ENCODE measurements around the gene CARNS1. TPM values are rescaled to one million over a fixed set of nuclear protein-coding genes. Genes with fewer than 3 reads are reported as not detected.

The CARNS1 gene, protein sequence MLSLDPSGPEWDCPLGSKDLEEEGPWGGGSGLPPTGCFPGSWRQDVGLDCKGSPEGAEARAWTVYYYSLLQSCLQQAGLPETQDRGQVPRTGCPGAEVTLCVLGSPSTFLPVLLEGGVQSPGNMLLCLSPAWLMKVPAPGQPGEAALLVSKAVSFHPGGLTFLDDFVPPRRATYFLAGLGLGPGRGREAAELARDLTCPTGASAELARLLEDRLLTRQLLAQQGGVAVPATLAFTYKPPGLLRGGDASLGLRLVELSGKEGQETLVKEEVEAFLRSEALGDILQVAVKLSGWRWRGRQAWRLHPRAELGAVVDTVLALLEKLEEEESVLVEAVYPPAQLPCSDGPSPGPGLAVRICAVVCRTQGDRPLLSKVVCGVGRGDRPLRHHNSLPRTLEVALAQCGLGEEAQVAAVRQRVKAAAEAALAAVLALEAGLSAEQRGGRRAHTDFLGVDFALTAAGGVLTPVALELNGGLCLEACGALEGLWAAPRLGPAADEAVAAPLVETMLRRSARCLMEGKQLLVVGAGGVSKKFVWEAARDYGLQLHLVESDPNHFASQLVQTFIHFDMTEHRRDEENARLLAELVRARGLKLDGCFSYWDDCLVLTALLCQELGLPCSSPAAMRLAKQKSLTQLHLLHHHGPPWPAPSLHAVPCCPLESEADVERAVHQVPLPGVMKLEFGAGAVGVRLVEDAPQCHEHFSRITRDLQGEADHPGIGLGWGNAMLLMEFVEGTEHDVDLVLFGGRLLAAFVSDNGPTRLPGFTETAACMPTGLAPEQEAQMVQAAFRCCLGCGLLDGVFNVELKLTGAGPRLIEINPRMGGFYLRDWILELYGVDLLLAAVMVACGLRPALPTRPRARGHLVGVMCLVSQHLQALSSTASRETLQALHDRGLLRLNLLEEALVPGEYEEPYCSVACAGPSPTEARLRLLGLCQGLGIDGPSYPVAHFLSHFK
- total RNA-seq = 78.4 TPM

DNA sequence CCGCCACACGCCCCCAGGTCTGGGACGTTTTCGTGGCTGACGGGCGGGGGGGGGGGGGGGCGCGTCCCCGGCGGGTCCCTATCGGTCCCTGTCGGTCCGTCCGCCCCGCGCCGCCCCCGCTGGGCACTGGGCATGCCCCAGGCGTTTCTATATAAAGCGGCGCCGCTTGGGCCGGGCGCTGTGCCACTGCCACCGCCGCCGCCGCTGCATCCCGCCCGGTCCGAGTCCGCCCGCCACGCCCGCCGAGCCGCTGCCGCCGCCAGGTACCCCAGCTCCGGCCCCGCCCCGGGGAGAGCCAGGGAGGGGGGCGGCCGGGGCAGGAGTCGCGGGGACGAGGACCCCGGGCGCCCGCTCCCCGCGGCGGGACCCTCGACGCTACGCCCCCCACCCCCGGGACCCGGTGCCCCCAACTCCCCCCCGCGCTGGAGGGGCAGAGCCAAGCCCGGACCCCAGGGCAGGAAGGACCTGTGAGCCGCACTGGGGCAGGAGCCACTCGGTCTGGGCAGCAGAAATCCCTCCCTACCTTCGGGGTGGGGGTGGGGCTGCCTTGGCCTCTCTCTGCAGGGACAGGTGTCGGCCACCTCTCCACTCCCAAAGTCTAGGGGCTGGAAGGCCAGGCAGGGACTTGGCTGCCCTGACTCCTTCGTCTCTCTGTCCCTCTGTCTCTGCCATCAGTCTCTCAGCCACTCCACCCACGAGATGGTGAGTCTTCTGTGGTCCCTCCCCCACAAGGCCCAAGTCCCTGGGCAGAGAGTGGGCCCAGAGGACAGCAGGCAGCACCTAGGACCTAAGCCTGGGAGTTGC is at the start of gene CARNS1:
TSS of gene CARNS1 (plus strand) at position 178 of the 804 bp plus-strand sequence. CDS start at position 700, 522 bp downstream.
- DNase-seq (ENCODE audit: low spot score) = no peak

DNA sequence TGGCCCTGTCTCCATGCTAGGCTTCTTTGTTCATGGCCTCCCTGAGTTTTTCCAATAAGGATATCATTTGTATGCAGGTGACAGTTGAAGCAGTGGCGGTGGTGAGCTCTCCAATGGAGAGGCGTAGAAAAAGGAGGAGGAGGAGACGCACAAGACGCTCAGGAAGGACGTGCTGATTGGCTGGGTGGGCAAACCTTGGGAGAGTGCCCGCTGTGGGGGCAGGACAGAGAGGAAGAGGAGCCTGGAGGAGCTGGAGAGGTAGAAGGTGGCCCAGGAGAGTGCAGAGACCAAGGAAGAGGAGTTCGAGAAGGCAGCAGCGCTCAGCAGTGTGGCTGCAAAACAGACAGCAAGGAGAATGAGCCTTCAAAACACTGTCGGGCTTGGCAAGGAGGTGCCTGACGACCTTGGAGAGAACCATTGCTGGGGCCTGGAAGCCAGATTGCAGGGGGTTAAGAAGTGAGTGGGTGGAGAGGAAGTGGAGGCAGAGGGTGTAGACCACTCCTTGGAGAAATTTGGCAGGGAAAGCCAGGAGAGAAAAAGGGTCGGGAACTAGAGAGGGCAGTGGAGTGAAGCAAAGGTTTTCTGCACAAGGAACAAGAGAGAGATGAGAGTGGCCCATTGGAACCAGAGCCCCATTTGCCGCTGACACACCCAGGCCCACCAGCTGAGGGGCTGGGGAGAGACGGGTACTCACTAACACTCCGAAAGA is 49.6 kb upstream of the CARNS1 start:
- no peak for DNase-seq (ENCODE audit: low spot score)

DNA sequence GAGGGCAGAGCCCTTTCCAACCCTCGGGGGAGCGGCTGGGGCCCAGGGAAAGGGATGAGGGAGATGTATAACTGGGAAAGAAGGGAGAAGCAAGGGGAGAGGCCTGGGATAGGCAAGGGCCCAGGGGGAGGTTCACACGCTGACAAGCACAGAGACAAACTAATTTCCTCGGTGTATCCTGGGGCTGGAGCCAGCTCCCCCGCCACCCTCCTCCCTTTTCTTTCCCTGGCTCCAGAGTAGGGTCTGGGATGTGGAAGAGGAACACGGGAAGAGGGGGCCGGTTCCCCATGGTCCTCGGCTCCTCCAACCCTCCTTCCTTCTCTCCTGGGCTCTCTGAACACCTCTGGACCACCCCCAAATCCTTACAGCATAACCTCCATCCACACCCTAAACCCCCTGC is 48.9 kb upstream of the CARNS1 start:
- no peak for DNase-seq (ENCODE audit: low spot score)

DNA sequence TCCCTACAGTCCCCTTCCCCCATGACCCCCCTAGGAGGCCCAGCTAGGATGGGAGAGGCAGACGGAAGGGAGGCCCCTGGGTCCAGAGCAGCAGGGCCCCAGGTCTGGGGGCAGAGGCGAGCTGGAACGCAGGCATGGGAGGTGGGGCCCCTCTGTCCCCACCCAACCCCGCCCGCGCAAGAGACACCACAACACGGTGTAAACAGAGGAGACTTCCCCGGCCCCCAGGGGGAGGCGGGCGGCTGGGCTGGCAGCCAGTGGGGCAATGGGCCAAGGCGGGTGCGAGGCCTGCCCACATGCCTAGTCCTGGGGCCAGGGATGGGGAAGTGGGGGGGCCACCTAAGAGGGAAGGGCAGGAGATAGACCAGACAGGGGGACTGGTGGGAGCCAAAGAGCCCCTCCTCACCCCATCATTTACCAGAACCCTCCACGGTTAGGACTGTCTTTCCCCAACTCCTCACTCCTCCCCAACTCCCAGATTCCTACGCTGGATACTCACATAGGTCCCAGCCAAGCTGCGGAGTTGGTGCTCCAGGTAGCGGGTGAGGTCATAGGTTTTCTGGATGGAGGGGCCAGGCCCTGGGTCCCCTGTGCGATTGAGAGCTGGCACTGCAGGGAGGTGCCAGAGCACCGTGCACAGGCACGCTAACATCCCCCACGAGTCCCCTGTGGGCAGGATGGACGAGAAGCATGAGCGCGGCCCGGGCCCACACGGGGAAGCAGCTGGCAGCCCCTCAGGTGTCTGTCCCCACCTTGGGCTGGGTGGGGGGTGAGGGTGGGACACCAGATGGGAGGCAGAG is 48.3 kb upstream of the CARNS1 start:
- no peak for DNase-seq (ENCODE audit: low spot score)

DNA sequence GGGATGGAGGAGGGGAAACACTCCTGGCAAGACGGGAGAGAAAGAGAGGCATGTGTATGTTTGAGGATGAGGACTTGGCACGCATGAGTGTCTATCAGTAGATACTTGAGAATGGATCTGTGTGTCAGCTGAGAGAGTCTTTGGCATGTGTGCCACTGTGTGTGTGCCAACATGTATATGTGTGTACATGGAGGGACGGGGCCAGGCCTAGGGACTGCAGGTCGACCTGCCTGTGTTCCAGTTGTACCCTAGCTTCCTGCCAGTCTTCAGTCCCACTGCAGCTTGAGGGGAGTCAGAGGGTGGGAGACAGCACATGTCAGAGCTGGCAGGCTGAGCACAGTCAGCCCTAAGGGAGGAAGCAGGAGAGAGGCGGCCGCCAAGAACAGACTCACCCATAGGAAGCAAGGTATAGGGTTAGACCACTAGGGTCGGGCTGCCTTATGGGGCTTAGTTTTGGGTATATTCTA is 47.7 kb upstream of the CARNS1 start:
- DNase-seq (ENCODE audit: low spot score) = no peak

DNA sequence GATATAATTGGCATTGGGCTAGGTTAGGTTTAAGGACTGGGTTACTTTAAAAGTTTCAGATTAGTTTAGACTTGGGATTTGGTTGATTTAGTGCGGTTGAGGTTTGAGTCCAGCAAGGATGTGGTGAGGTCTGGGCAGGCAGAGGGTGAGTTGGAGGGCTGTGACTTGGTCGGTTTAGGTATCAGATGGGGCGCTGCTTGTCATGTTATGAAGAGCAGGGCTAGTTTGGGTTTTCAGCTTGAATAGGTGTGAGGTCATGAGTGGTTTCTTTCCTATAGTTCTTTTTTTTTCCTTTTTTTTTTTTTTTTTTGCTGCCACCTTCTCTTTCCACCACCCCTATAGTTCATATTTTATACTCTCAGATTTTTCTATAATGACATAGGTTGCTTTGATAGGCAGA is 46.9 kb upstream of the CARNS1 start:
- DNase-seq (ENCODE audit: low spot score) = no peak

DNA sequence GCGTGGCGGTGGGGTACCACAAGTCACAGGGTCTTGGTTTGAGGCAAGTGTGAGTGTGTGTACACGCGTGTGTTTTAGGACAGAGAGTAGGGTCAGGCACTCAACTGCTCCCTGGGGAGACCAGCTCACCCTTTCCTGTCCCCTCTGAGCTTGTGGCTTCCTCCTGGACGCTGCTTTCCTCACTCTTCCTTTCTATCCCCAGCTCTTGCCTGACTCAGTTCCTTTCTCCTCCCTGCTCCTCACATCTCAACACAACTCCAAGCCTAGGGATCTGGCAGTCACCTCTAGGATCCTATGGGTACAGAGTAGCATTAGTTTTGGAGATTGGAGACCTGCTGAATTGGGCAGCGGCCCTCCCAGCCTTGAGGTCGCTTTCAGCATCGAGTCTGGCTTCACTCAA is 46.2 kb upstream of the CARNS1 start:
- no peak for DNase-seq (ENCODE audit: low spot score)

DNA sequence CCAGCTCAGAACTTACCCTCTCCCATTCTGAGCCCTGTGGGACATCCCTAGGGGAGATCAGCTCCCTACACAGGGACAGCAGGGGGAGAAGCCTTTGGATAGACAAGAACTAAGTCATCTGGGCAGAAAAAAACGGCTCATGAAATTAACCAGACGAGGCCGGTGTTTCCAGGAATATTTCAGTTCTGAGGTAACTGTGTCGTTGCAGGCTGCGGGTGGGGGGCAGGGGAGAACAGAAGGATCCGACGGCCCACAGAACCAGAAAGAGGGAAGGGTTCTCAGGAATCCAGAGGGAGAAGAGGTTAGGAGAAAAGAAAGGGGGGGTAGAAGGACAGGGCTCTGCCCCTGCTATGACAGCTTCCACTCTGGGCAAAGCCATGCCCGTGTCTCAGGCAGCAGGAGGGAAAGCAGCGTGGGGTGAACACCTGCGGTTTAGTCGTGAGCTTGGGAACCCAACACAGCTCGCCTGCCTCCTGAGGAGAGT is 45.6 kb upstream of the CARNS1 start:
- DNase-seq (ENCODE audit: low spot score) = no peak

DNA sequence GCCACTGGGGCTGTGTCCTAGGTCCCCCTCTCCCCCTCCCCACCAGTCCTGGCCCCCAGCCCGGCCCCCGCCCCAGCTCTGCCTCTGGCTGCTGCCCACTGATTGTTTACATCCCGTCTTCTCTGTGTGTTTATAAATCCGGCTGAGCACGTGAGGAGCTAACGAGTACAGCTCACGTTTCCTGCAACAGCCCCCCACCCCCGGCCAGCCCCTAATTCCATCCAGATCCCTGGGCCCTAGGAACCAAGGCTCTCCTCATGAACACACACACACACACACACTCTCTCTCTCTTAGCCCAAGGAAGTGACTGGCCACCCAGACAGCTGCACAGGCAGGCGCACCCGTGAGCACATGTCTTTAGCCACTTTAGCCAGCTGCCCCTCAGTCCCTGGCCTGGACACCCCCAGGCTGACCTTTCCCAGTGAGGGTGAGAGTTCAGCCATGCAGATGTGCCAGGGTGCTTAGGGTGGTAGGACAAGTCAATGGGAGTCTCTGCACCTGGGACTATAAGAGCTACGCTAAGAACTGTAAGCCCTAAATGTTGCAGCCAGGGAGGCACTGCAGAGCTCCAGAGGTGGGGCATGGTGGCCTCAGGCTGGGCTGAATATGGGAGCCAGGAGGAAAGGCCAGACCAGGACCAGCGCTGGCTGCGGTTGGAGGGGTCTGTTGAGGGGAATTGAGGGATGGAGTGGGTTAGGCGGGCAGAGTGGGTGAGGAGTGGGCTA is 45.0 kb upstream of the CARNS1 start:
- no peak for DNase-seq (ENCODE audit: low spot score)

DNA sequence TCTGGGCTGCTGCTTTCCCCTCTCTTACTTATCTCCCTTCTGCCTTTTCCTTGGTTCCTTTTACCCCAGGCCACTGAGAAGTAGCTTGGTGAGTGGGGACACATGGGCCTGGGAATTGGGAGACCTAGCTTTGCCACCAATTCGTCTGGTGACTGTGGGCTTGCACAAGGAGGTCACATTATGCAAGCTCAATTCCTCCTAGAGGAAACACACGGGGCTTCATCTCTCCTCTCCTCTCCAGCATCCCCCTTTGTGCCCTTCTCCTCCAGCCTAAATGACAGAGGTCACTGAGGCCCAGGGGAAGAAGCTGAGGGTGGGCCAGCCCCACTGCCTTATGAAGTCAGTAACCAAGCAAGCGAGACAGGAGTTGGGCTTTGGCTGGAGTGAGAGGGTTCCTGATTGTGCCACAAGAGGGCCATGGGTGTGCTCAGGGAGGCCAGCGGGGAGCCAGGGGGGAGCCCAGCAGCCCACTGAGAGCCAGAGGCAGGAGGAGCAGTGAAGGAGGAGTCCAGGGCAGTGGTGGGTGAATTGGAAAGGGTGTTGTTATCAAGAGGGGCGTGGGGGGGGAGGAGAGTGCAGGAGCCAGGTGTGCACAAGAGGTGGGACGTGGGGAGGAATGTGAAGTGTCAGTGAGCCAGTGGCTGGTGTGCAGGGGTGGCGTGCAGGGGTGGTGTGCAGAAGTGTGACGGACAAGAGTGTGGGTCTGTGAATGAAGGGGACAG is 44.1 kb upstream of the CARNS1 start:
- no peak for DNase-seq (ENCODE audit: low spot score)

DNA sequence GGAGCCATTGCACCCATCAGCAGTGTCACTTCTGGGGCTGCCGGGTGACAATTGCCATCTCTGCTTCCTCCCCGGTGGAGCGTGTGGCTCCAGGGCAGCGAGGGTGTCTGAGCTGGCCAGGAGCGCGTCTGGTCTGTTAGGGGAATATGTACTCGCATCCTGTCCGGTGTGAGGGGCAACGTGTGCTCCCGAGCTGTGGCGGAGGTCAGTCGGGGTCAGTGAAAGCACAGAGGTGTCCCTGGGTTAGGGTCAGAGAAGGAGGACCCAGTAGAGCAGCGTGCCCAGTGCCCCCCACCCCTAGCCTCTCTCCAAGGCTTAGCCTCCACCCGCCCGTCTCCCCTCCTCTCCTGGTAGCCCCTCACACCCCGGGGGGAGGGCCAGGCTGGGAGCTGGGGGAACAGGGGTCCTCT is 43.6 kb upstream of the CARNS1 start:
- DNase-seq (ENCODE audit: low spot score) = no peak

DNA sequence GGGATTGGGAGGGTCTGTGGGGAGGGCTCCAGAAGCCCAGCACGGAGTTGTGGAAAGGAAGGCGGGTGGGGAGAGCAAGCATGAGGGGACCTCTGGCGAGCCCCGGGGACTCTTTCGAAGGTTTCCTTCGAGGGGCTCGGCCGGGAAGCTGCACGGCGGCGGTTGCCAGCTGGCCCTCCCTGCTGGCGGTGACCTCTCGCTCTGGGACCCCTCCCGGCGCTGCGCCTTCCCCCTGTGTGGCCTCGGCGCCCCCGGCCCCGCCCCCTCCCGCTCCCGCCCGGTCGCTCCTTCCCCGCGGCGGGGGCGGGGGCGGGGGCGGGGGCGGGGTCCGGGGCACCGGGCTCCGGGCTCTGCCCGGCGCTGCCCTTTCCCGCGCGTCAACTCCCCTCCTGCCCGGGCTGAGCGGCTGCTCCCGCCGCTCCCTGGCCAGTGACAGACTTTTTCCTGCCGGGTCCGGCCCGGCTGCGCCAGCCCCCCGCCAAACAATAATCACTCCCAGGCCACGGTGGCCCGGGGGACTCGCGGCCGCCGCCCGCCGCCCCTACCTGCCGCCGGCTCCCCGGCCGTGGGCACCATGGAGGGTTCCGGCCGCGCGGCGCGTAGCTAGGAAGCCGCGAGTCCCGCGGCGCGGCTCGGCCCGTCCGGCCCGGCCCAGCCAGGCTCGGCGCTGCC is 43.0 kb upstream of the CARNS1 start:
- DNase-seq (ENCODE audit: low spot score) = no peak

DNA sequence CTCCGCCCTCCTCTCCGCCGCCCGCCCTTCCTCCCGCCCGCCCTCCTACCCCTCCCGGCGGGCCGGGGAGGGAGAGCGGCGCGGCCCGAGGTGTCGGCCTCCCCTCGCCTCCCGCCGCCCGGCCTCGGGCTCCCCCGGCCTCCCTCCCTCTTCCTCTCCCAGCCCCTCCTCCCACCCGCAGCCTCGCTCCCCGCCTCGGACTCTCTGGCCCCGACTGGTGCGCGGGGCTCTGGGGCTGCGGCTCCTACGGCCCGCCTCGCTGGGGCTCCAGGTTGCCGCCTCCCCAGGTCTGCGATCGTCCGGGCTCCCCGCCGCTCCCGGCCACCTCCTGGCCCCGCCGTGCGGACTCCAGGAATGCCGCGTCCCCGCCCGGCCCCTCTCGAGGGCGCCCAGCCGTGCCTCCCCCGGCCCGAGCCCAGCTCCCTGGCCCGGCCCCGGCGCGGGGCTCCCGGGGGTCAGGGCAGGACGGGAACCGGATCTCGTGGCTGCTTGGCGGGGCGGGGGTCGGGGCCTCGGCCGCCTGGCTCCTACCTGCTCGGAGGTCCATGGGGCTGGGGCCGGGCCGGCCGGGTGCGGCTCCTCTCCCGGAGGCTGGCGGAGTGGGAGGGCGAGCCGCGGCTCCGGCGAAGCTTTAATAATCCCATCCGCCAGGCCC is 42.4 kb upstream of the CARNS1 start, which contains the start of gene CLCF1:
TSS of gene CLCF1 (minus strand) at position 606 of the 655 bp plus-strand sequence. CDS start at position 547, 59 bp downstream.
- peak; percentile 59 for DNase-seq (ENCODE audit: low spot score)

DNA sequence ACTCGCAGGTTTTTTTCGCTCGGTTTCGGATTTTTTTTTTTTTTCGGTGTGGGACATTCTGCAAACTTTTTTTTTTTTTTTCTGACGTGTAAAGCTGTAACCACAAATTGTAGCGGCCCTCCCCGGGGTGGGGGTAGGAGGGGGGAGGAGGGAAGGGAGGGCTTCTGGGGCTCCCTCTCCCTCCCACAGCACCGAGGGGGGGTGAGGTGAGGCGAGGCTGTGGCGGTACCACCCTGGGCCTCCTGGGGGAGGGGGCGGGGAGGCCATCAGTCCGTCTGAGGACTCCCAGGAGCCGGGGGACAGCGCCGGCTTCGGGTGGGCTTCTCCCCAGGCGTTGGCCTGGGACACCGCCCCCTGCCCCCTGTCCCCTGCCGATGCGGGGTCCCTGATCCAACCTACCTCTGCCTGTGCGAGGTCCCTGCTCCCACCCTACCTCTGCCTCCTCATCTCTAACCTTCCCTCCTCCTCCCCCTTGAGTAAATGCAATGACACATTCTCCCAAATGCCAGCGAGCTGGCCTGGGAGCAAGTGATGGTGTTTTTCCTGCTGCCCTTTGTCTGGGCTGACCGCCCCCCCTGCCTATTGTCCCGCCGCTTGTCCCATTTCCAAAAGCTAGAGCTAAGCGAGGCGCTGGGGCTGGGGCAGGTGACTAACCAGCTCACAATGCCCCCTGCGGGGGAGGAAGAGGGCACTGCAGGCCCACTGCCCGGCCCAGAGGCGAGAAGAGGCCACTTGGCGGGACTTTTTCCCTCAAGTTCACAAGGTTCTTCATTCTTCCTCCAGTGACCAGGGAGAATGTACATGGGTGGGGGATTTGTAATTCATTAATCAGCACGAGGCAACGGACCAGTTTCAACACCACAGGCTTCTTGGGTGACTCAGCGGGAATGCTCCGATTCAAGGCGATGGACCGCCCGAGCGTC is 41.6 kb upstream of the CARNS1 start:
- DNase-seq (ENCODE audit: low spot score) = peak; percentile 81

DNA sequence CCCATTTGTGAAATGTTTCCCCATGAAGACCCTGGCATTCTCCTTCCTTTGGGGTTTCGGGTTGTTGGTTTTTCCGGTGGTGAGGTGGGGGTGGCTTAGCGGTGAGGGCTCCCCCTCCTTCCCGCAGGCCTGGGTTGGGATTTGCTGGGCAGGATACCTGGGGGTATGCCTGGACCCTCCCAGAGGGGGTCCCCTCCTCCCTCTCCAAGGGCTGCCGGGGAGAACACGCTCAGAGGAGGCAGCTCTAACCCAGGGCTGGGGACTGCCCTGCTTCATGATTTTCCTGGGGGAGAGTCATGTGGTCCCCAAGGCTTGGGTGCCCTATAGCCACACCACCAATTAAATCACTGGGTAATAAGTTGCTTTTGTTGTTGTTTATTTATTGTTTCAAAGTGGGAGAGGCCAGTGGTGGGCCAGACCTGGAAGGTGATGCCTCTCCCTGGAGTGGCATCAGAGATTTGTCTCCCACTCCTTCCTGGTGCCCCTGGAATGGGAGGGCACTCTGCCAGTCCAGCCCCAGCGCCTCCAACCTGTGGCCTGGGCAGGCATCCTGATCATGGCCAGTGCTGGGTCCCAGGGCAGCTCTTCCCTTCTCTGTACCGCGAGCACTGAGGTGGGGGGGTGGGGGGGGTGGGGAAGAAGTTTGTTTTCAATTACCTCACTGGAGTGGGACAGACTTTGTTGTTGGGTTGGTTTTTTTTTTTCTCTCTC is 40.8 kb upstream of the CARNS1 start:
- no peak for DNase-seq (ENCODE audit: low spot score)
